Measurements from ENCODE around the gene COA7. TPM values are rescaled to one million over a fixed set of nuclear protein-coding genes. Genes with fewer than 3 reads are reported as not detected.

The COA7 gene
- total and polyA plus RNA-seq, 12 donors, result 3.1 to 34.5 (median 12.9) TPM

DNA sequence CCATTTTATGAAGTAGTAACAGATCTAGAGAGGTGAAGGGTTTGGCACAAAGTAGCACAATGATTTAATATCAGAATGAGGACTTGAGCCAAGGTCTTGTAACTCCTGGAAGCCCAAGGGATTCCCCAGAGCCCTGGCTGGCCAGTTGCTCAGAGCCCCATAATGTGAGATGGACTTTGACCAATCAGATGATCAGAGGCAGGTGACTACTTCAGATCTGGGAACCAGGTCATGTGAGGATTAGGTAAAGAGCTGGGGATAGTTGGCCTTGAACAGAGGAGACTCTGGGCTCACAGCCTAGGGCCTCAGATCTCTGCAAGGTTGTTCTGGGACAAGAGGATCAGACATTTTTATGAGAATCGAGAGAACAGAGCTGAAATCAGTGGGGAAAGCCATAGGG, 46.2 kb downstream of the COA7 start:
- Histone ChIP-seq H3K9me3 (replicated peaks in 1 of 3) (no peaks in the 10 kb centered on the region), H3K4me3 (no peak overlapping the region), H3K27me3 (no peaks in the 10 kb centered on the region), H3K4me1 (replicated peaks in 1 of 2) (peaks cover 0 to 7% of the 10 kb centered on the region in 2 donors), H3K36me3 (replicated peaks in 1 of 2) (no peaks in the 10 kb centered on the region), H3K27ac (no peak overlapping the region)
- intact Hi-C loops (cut with DNase I), result loop anchor here in 1 of 2 donors (10.0 kb wide), 1 partner anchor 527 kb away; no protein-coding TSS in a partner anchor
- TF ChIP-seq, protein P1, sequence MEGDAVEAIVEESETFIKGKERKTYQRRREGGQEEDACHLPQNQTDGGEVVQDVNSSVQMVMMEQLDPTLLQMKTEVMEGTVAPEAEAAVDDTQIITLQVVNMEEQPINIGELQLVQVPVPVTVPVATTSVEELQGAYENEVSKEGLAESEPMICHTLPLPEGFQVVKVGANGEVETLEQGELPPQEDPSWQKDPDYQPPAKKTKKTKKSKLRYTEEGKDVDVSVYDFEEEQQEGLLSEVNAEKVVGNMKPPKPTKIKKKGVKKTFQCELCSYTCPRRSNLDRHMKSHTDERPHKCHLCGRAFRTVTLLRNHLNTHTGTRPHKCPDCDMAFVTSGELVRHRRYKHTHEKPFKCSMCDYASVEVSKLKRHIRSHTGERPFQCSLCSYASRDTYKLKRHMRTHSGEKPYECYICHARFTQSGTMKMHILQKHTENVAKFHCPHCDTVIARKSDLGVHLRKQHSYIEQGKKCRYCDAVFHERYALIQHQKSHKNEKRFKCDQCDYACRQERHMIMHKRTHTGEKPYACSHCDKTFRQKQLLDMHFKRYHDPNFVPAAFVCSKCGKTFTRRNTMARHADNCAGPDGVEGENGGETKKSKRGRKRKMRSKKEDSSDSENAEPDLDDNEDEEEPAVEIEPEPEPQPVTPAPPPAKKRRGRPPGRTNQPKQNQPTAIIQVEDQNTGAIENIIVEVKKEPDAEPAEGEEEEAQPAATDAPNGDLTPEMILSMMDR (IDR thresholded peaks at IDR 0.05), result no peak
- TF ChIP-seq POLR2A (IDR thresholded peaks at IDR 0.05), result no peak
- peak; percentile 48 to 85 (median 80) for DNase-seq
- 45 to 73% (median 57%) methylated on average over 1 of the region's 1 CpG for WGBS, 4 donors

DNA sequence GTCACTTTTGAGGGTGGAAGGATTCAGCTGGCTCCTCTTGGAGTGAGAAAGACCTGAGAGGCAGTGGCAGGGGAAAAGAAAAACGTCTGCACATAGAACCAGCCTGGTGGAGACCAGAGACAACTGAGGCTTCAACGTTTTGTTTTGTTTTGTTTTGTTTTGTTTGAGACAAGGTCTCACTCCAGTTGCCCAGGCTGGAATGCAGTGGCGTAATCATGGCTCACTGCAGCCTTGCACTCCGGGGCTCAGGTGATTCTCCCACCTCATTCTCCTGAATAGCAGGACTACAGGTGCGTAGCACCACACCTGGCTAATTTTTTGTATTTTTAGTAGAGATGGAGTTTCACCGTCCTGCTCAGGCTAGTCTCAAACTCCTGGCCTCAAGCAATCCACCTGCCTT, 52.9 kb downstream of the COA7 start:
- 63 to 67% (median 65%) methylated on average over 6 of the region's 6 CpGs for WGBS, 4 donors
- Histone ChIP-seq H3K27me3 (no peaks in the 10 kb centered on the region), H3K27ac (no peak overlapping the region), H3K4me1 (replicated peaks in 1 of 2) (no peaks in the 10 kb centered on the region), H3K36me3 (replicated peaks in 1 of 2) (no peaks in the 10 kb centered on the region), H3K9me3 (replicated peaks in 1 of 3) (no peaks in the 10 kb centered on the region), H3K4me3 (no peak overlapping the region)
- no peak for DNase-seq
- TF ChIP-seq, protein P1 (IDR thresholded peaks at IDR 0.05), result no peak
- TF ChIP-seq POLR2A (IDR thresholded peaks at IDR 0.05), result no peak
- intact Hi-C loops (cut with DNase I), result no loop called here

DNA sequence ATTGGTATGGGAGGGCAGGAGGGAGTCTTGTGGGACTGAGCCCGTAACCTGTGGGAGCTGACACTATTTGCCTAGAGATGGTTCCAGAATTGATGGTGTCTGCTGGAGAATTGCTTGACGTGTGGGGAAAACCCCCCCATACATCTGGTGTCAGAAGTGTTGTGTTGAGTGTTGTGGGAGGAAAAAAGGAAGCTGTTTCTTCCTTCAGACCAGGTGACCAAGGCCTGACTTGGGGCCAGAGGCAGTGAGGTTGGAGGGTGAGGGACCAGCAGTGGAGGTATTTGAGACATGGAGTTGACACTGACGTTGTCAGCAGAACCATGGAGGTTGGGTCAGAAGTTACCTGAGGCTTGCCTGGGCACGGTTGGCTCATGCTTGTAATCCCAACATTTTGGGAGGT, 56.8 kb downstream of the COA7 start:
- Histone ChIP-seq H3K27me3 (no peaks in the 10 kb centered on the region), H3K4me1 (replicated peaks in 1 of 2) (no peaks in the 10 kb centered on the region), H3K4me3 (no peak overlapping the region), H3K27ac (no peak overlapping the region), H3K9me3 (replicated peaks in 1 of 3) (no peaks in the 10 kb centered on the region), H3K36me3 (replicated peaks in 1 of 2) (no peaks in the 10 kb centered on the region)
- TF ChIP-seq, protein P1 (IDR thresholded peaks at IDR 0.05), result no peak
- TF ChIP-seq POLR2A (IDR thresholded peaks at IDR 0.05), result no peak
- WGBS, 4 donors, result 68 to 88% (median 77%) methylated on average over 4 of the region's 4 CpGs
- no peak for DNase-seq
- intact Hi-C loops (cut with DNase I), result no loop called here

DNA sequence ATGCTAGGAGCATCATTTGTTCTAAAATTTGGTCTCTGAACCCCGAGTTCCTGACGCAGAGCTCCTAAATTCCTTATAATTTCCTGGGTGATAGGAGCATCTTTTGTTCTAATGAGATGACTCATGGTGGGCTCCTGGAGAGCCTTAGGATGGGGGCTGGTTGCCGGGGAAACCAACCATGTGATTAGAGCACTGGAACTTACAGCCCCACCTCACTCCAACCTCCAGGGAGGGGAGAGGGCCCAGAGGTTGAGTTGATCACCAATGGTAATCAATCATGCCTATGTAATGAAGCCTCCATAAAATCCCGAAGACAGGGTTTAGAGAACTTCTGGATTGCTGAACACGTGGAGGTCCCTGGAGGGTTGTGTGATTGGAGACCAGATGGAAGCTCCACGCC, 57.5 kb downstream of the COA7 start:
- Histone ChIP-seq H3K9me3 (replicated peaks in 1 of 3) (no peaks in the 10 kb centered on the region), H3K27me3 (no peaks in the 10 kb centered on the region), H3K36me3 (replicated peaks in 1 of 2) (no peaks in the 10 kb centered on the region), H3K4me3 (no peak overlapping the region), H3K4me1 (replicated peaks in 1 of 2) (no peaks in the 10 kb centered on the region), H3K27ac (no peak overlapping the region)
- intact Hi-C loops (cut with DNase I), result no loop called here
- no peak for DNase-seq
- no peak for TF ChIP-seq POLR2A (IDR thresholded peaks at IDR 0.05)
- TF ChIP-seq, protein P1 (IDR thresholded peaks at IDR 0.05), result no peak
- WGBS, 4 donors, result 88 to 92% (median 91%) methylated on average over 6 of the region's 6 CpGs
